PC-3 (cell line): ENCODE results near the gene PFKFB2.

Source experiments
- CTCF ChIP-seq: fragments of 300-600 bp; sonication (generic); conservative IDR thresholded peaks from 2 replicates; pipeline ENCODE4 v1.5.1; 2017; ENCODE audit warnings: antibody characterized with exemption, low read depth, mild to moderate bottlenecking, low read length
- EZH2 ChIP-seq: fragments of 300-600 bp; sonication (generic); IDR thresholded peaks from one replicate; pipeline ENCODE4 v1.6.1; 2017; ENCODE audit warnings: antibody characterized with exemption, mild to moderate bottlenecking, low read length; ENCODE audit not compliant: unreplicated experiment

GRCh38 chr1:207091200-207091908, 38.3 kb downstream of the PFKFB2 start:
- TF ChIP-seq CTCF: peak; percentile 40
- TF ChIP-seq EZH2: no peak
